B cell (primary cell): ENCODE measurements around the gene SAP30. TPM values are rescaled to one million over a fixed set of nuclear protein-coding genes. Genes with fewer than 3 reads are reported as not detected.

Experiments used
- ATAC-seq: fragments of 200-7000 bp; cut with Tn5 transposase; one replicate; pipeline ENCODE4 v1.10.0; 2021; ENCODE audit warnings: low read depth, mild to moderate bottlenecking, moderate number of reproducible peaks, moderate library complexity
- CTCF ChIA-PET: fragments of 350-600 bp; sonication (Branson Sonifier 250); formaldehyde crosslinking; loops from one replicate; lab custom pipeline; 2021; ENCODE audit warnings: antibody characterized with exemption, inconsistent platforms; lab: Charles Lee
- POLR2A ChIA-PET: fragments of 350-600 bp; sonication (Branson Sonifier 250); formaldehyde crosslinking; loops from one replicate; lab custom pipeline; 2021; ENCODE audit warnings: antibody characterized with exemption; lab: Charles Lee
- DNase-seq: peaks from one replicate; pipeline ENCODE4 v3.0.0; 2013
- H2AFZ ChIP-seq: 2 replicates; pipeline ENCODE4 v1.6.1; 2012; ENCODE audit warnings: mild to moderate bottlenecking, low read depth, low read length; ENCODE audit not compliant: insufficient read depth, poor library complexity, severe bottlenecking
- H3K27ac ChIP-seq, 2 donors: 1 replicate in 1 of 2; 2 replicates in 1 of 2; pipeline ENCODE4 v1.5.1; 2012 to 2013; ENCODE audit warnings: low read length in 2 of 2, mild to moderate bottlenecking in 2 of 2, moderate library complexity in 1 of 2
- H3K27me3 ChIP-seq, 4 experiments: fragments of 200-600 bp in 1 of 4; sonication (generic) in 1 of 4; replicated peaks in 1 of 4; 1 replicate in 2 of 4; 2 replicates in 2 of 4; pipeline versions ENCODE4 v1.6.1 to v1.7.0; 2013 to 2016; ENCODE audit warnings: low read length in 3 of 4, mild to moderate bottlenecking in 2 of 4, mixed read lengths in 1 of 4, moderate library complexity in 1 of 4; ENCODE audit not compliant: insufficient read depth in 4 of 4, control insufficient read depth in 3 of 4; ENCODE audit errors: control extremely low read depth in 1 of 4
- H3K36me3 ChIP-seq, 2 experiments: replicated peaks in 1 of 2; 1 replicate in 1 of 2; 2 replicates in 1 of 2; pipeline versions ENCODE4 v1.6.1 to v1.7.1; 2013; ENCODE audit warnings: low read length in 1 of 2; ENCODE audit not compliant: insufficient read depth in 2 of 2, control insufficient read depth in 1 of 2; ENCODE audit errors: control extremely low read depth in 1 of 2, extremely low read depth in 1 of 2
- H3K4me1 ChIP-seq, 2 donors: fragments of 200-600 bp in 1 of 2; sonication (generic) in 1 of 2; 1 replicate in 1 of 2; 2 replicates in 1 of 2; pipeline versions ENCODE4 v1.5.1 to v1.6.1; 2013 to 2017; ENCODE audit warnings: low read length in 2 of 2; ENCODE audit not compliant: control insufficient read depth in 2 of 2, insufficient read depth in 2 of 2
- H3K4me2 ChIP-seq: replicated peaks from 2 replicates; pipeline ENCODE3; 2012; ENCODE audit warnings: mild to moderate bottlenecking, low read depth, low read length; ENCODE audit not compliant: poor library complexity, severe bottlenecking
- H3K4me3 ChIP-seq, 5 experiments: fragments of 200-600 bp in 1 of 5; sonication (generic) in 1 of 5; 1 replicate in 3 of 5; 2 replicates in 2 of 5; pipeline versions ENCODE4 v1.5.1 to v1.7.0; 2011 to 2016; ENCODE audit warnings: low read length in 4 of 5, mild to moderate bottlenecking in 4 of 5, low read depth in 2 of 5, control low read depth in 1 of 5, moderate library complexity in 1 of 5; ENCODE audit not compliant: insufficient read depth in 1 of 5; ENCODE audit errors: control extremely low read depth in 1 of 5, extremely low read depth in 1 of 5
- H3K79me2 ChIP-seq: fragments of 200-600 bp; sonication (generic); one replicate; pipeline ENCODE4 v1.6.0; 2016; ENCODE audit warnings: low read length; ENCODE audit not compliant: control insufficient read depth, insufficient read depth
- H3K9ac ChIP-seq: fragments of 200-600 bp; sonication (generic); 2 replicates; pipeline ENCODE4 v1.6.1; 2017; ENCODE audit warnings: mild to moderate bottlenecking, low read length, moderate library complexity
- H3K9me3 ChIP-seq, 3 donors: one replicate each; pipeline versions ENCODE4 v1.6.1 to v1.7.1; 2013; ENCODE audit warnings: low read length in 2 of 3; ENCODE audit not compliant: control insufficient read depth in 2 of 3, insufficient read depth in 1 of 3; ENCODE audit errors: control extremely low read depth in 1 of 3
- H4K20me1 ChIP-seq: 2 replicates; pipeline ENCODE4 v1.6.0; 2012; ENCODE audit warnings: mild to moderate bottlenecking, low read length; ENCODE audit not compliant: insufficient read depth, control insufficient read depth, poor library complexity, severe bottlenecking
- H3K27ac Mint-ChIP-seq: one replicate; pipeline ENCODE4 v1.8.0; 2021; ENCODE audit warnings: mixed read lengths
- H3K27me3 Mint-ChIP-seq: one replicate; pipeline ENCODE4 v1.8.0; 2021; ENCODE audit warnings: mixed read lengths
- H3K4me1 Mint-ChIP-seq: one replicate; pipeline ENCODE4 v1.8.0; 2021; ENCODE audit warnings: mixed read lengths
- H3K4me3 Mint-ChIP-seq: one replicate; pipeline ENCODE4 v1.8.0; 2021; ENCODE audit warnings: mixed read lengths
- H3K9me3 Mint-ChIP-seq: one replicate; pipeline ENCODE4 v1.8.0; 2022; ENCODE audit warnings: mixed read lengths; ENCODE audit not compliant: insufficient read depth
- EZH2 ChIP-seq: IDR thresholded peaks from 2 replicates; pipeline ENCODE4 v1.6.1; 2012; ENCODE audit warnings: borderline replicate concordance, low read depth, mild to moderate bottlenecking, moderate library complexity, low read length; ENCODE audit not compliant: insufficient read depth, poor library complexity, severe bottlenecking
- WGBS: methylation state at CpG from one replicate; pipeline ENCODE4 v1.1.5; 2013; ENCODE audit warnings: missing lambda C conversion rate; ENCODE audit not compliant: insufficient coverage; 5-methylcytosine and 5-hydroxymethylcytosine counted together
- intact Hi-C: fragments of 100-400 bp; cut with micrococcal nuclease; formaldehyde crosslinking; loops from one replicate; pipeline ENCODE4 v1.10.0; 2022
- polyA plus RNA-seq: library from polyadenylated mRNA; depleted of rRNA; stranded (reverse); fragments of >200 nt; gene quantifications from 2 replicates; pipeline ENCODE4 v1.2.3, GENCODE V29; 2012
- total RNA-seq, 2 donors: library from RNA; stranded (reverse); fragments of 120-200 nt in 1 of 2; gene quantifications; 1 replicate in 1 of 2; 2 replicates in 1 of 2; pipeline versions ENCODE4 v1.2.3 to v1.2.4, GENCODE V29; 2013 to 2022
- TF ChIP-seq, protein P1 (sequence below): fragments of 200-600 bp; IDR thresholded peaks from one replicate; pipeline ENCODE4 v1.8.0; 2022; ENCODE audit warnings: antibody characterized with exemption, mild to moderate bottlenecking

Gene SAP30
- total and polyA plus RNA-seq, 2 donors (not counting 1 experiment from before 2014, with no cell fraction given) = 2.5 to 3.5 TPM

DNA sequence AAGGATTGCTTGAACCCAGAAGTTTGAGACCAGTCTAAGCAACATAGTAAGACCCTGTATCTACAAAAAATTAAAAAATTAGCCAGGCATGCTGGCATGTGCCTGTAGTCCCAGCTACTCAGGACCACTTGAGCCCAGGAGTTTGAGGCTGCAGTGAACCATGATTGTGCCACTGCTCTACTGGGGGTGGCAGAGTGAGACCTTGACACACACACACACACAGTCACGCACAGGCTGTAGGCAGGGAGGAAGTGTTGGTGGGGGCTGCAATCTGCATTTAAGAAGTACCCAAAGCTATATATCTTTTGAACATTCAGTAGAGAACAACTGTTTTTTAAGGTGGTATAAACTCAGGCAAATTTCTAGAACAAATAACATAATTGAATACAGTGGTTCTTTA lies 20.9 kb downstream of the SAP30 start:
- no peak overlapping the region for H3K9ac ChIP-seq
- H3K27me3 ChIP-seq = no peaks in the 10 kb centered on the region
- H3K4me2 ChIP-seq = no peak overlapping the region
- Mint-ChIP-seq H3K9me3 (no peaks in the 10 kb centered on the region), H3K27me3 (no peaks in the 10 kb centered on the region), H3K4me3 (no peak overlapping the region), H3K27ac (no peak overlapping the region), H3K4me1 (no peaks in the 10 kb centered on the region)
- no CpG with 5 or more reads among the region's 1 CpG for WGBS
- no peaks in the 10 kb centered on the region for H3K9me3 ChIP-seq
- ATAC-seq = no peak
- no peaks in the 10 kb centered on the region for H3K79me2 ChIP-seq
- TF ChIP-seq EZH2 = no peak
- TF ChIP-seq, protein P1, sequence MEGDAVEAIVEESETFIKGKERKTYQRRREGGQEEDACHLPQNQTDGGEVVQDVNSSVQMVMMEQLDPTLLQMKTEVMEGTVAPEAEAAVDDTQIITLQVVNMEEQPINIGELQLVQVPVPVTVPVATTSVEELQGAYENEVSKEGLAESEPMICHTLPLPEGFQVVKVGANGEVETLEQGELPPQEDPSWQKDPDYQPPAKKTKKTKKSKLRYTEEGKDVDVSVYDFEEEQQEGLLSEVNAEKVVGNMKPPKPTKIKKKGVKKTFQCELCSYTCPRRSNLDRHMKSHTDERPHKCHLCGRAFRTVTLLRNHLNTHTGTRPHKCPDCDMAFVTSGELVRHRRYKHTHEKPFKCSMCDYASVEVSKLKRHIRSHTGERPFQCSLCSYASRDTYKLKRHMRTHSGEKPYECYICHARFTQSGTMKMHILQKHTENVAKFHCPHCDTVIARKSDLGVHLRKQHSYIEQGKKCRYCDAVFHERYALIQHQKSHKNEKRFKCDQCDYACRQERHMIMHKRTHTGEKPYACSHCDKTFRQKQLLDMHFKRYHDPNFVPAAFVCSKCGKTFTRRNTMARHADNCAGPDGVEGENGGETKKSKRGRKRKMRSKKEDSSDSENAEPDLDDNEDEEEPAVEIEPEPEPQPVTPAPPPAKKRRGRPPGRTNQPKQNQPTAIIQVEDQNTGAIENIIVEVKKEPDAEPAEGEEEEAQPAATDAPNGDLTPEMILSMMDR = no peak
- H3K36me3 ChIP-seq = no peaks in the 10 kb centered on the region
- DNase-seq = no peak
- no peaks in the 10 kb centered on the region for H3K4me1 ChIP-seq
- no peaks in the 10 kb centered on the region for H4K20me1 ChIP-seq
- ChIA-PET CTCF (no interaction called here), POLR2A (no interaction called here)
- no peak overlapping the region for H2AFZ ChIP-seq
- H3K27ac ChIP-seq = no peak overlapping the region
- H3K4me3 ChIP-seq = no peak overlapping the region
- intact Hi-C loops = no loop called here

DNA sequence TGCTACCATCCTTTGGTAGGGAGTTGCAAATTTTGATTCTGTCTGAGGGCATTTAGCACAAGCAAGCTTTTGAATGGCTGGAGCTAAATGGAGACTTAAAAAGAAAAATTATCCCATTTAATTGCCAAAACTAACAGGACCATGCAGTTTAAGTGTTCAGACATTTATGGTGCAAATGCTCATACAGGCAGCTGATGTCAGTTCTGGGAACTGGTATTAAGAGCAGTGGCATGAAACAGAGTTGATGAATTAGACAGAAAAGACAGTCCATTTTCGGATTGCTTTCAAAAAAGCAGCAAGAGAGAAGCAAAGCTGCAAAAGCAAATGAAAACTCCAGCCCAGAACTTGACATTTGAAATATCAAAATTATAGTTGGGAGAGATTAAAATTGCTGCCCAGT lies 26.9 kb downstream of the SAP30 start:
- no peak overlapping the region for H3K4me3 Mint-ChIP-seq

More for the DNA sequence above, 26.9 kb downstream of the SAP30 start:
- POLR2A ChIA-PET = no interaction called here
- TF ChIP-seq, protein P1 = no peak
- no peak for TF ChIP-seq EZH2
- no peaks in the 10 kb centered on the region for H3K79me2 ChIP-seq
- Mint-ChIP-seq H3K9me3 (no peaks in the 10 kb centered on the region), H3K27ac (no peak overlapping the region), H3K4me1 (no peaks in the 10 kb centered on the region), H3K27me3 (no peaks in the 10 kb centered on the region)
- no peaks in the 10 kb centered on the region for H3K9me3 ChIP-seq
- no CpG with 5 or more reads among the region's 1 CpG for WGBS
- CTCF ChIA-PET = no interaction called here
- intact Hi-C loops = no loop called here
- no peak overlapping the region for H3K4me2 ChIP-seq
- H2AFZ ChIP-seq = no peak overlapping the region
- H3K9ac ChIP-seq = no peak overlapping the region
- H3K36me3 ChIP-seq = no peaks in the 10 kb centered on the region
- no peaks in the 10 kb centered on the region for H3K27me3 ChIP-seq
- no peak for ATAC-seq
- H4K20me1 ChIP-seq = no peaks in the 10 kb centered on the region
- no peaks in the 10 kb centered on the region for H3K4me1 ChIP-seq
- no peak overlapping the region for H3K27ac ChIP-seq
- H3K4me3 ChIP-seq = no peak overlapping the region
- DNase-seq = no peak
